Measurements from ENCODE around the gene SNPH.
"Not testable (repeated sequence)": the region's sequence is repeated elsewhere in the genome, so short reads cannot be mapped to it uniquely, and the experiment has no call there.

The SNPH gene
- total RNA-seq, result 18.8 to 32.4 reads per million in 2 donors

- DNase-seq, result peak; percentile 66
Measured at GRCh38 chr20:1266167-1266973, at the start of gene SNPH. SNPH (plus strand) TSS chr20:1266294; CDS start chr20:1296240, 29,946 bp downstream.

GRCh38 chr20:1216527-1217427, 49.3 kb upstream of the SNPH start:
- not testable (repeated sequence) for DNase-seq

- not testable (repeated sequence) for DNase-seq
Measured at GRCh38 chr20:1222750-1223149, 43.3 kb upstream of the SNPH start.

- no peak for DNase-seq
Measured at GRCh38 chr20:1224205-1224890, 41.7 kb upstream of the SNPH start.

GRCh38 chr20:1225263-1225782, 40.8 kb upstream of the SNPH start:
- DNase-seq, result no peak

GRCh38 chr20:1225783-1226654, 40.1 kb upstream of the SNPH start, which contains the start of gene RAD21L1:
RAD21L1 (plus strand) TSS chr20:1226044; CDS start chr20:1228454, 2,410 bp downstream.
- peak; percentile 85 for DNase-seq

GRCh38 chr20:1229541-1229940, 36.6 kb upstream of the SNPH start:
- no peak for DNase-seq

- no peak for DNase-seq
Measured at GRCh38 chr20:1232286-1233111, 33.6 kb upstream of the SNPH start.

GRCh38 chr20:1240549-1240948, 25.5 kb upstream of the SNPH start:
- no peak for DNase-seq

GRCh38 chr20:1241456-1241855, 24.6 kb upstream of the SNPH start:
- no peak for DNase-seq

GRCh38 chr20:1242099-1242498, 24.0 kb upstream of the SNPH start:
- DNase-seq, result no peak

- no peak for DNase-seq
Measured at GRCh38 chr20:1242530-1242929, 23.6 kb upstream of the SNPH start.

- DNase-seq, result no peak
Measured at GRCh38 chr20:1245578-1245977, 20.5 kb upstream of the SNPH start.

- no peak for DNase-seq
Measured at GRCh38 chr20:1247689-1248088, 18.4 kb upstream of the SNPH start.

- DNase-seq, result not testable (repeated sequence)
Measured at GRCh38 chr20:1250282-1250681, 15.8 kb upstream of the SNPH start.

- DNase-seq, result no peak
Measured at GRCh38 chr20:1252416-1252815, 13.7 kb upstream of the SNPH start.

GRCh38 chr20:1254254-1254653, 11.8 kb upstream of the SNPH start:
- DNase-seq, result no peak

GRCh38 chr20:1255675-1256074, 10.4 kb upstream of the SNPH start:
- DNase-seq, result no peak

GRCh38 chr20:1263853-1264252, 2.2 kb upstream of the SNPH start:
- DNase-seq, result no peak

GRCh38 chr20:1264727-1265126, 1.4 kb upstream of the SNPH start:
- DNase-seq, result no peak
